Psoas muscle (tissue), 8 donors: Measurements from ENCODE around the gene NR2F2. TPM values are rescaled to one million over a fixed set of nuclear protein-coding genes. Genes with fewer than 3 reads are reported as not detected.

Experiments used
- ATAC-seq, 4 donors: fragments of 200-7000 bp; cut with Tn5 transposase; one replicate each; pipeline ENCODE4 v1.9.1; 2020; ENCODE audit warnings: moderate library complexity in 3 of 4, mild to moderate bottlenecking in 2 of 4
- DNase-seq, 2 donors: peaks; one replicate each; pipeline ENCODE4 v3.0.0-alpha.2; 2020
- H3K27ac ChIP-seq: fragments of 200-600 bp; one replicate; pipeline ENCODE4 v1.8.0; 2022
- H3K27me3 ChIP-seq, 3 donors: fragments of 200-600 bp in 1 of 3; one replicate each; pipeline versions ENCODE4 v1.6.1 to v1.8.0; 2013 to 2022; ENCODE audit warnings: low read length in 2 of 3, mild to moderate bottlenecking in 2 of 3, moderate library complexity in 1 of 3; ENCODE audit not compliant: insufficient read depth in 3 of 3
- H3K36me3 ChIP-seq, 2 donors: fragments of 200-600 bp in 1 of 2; one replicate each; pipeline versions ENCODE4 v1.6.1 to v1.8.0; 2013 to 2022; ENCODE audit warnings: low read depth in 1 of 2, mild to moderate bottlenecking in 1 of 2, moderate library complexity in 1 of 2; ENCODE audit not compliant: insufficient read depth in 1 of 2
- H3K4me1 ChIP-seq: fragments of 200-600 bp; one replicate; pipeline ENCODE4 v1.8.0; 2022
- H3K4me3 ChIP-seq: fragments of 200-600 bp; one replicate; pipeline ENCODE4 v1.8.0; 2022; ENCODE audit warnings: mild to moderate bottlenecking
- H3K9me3 ChIP-seq: fragments of 200-600 bp; one replicate; pipeline ENCODE4 v1.8.0; 2022
- WGBS, 3 donors: extraction: QIAGEN DNeasy Blood & Tissue Kit; methylation state at CpG; one replicate each; pipeline versions ENCODE4 v1.1.6 to v1.1.7; 2013; 5-methylcytosine and 5-hydroxymethylcytosine counted together
- intact Hi-C, 2 donors: fragments of 100-400 bp; cut with DNase I; formaldehyde crosslinking; loops; one replicate each; pipeline versions ENCODE4 v1.11.0 to v1.14.2; 2022
- polyA plus RNA-seq, 3 donors: library from polyadenylated mRNA; stranded (reverse); fragments of 200-250 nt; gene quantifications; one replicate each; pipeline ENCODE4 v1.2.3, GENCODE V29; 2013
- total RNA-seq, 4 donors: library from RNA; stranded (reverse); fragmentation: NEBNext Ultra II Directional in 2 of 4; extraction: Animal tissue kit (Norgen Biotek cat#: 25700) in 2 of 4; gene quantifications; one replicate each; pipeline versions ENCODE4 v1.2.1 to v1.2.4, GENCODE V29; 2021 to 2023
- TF ChIP-seq, protein P1 (sequence below): fragments of 200-600 bp; IDR thresholded peaks from one replicate; pipeline ENCODE4 v1.8.0; 2022; ENCODE audit warnings: antibody characterized with exemption
- donor health status: healthy with polysubstance abuse.
- donor health status: DM: no; HTN: no; CAD: no; lungs with moderate emphysema.
- donor health status: Bipolar disorder and iron deficiency.
- donor health status: healthy.
- donor health status: DM: yes; HTN: yes; CAD: no.
- donor health status: DM: no; HTN: no; CAD: no.
- donor health status: DM: no; HTN: no; CAD: no.
- donor health status: DM: yes; HTN: yes; CAD: no.

The NR2F2 gene
- total and polyA plus RNA-seq, 7 donors = 10.3 to 20.1 (median 14.7) TPM

DNA sequence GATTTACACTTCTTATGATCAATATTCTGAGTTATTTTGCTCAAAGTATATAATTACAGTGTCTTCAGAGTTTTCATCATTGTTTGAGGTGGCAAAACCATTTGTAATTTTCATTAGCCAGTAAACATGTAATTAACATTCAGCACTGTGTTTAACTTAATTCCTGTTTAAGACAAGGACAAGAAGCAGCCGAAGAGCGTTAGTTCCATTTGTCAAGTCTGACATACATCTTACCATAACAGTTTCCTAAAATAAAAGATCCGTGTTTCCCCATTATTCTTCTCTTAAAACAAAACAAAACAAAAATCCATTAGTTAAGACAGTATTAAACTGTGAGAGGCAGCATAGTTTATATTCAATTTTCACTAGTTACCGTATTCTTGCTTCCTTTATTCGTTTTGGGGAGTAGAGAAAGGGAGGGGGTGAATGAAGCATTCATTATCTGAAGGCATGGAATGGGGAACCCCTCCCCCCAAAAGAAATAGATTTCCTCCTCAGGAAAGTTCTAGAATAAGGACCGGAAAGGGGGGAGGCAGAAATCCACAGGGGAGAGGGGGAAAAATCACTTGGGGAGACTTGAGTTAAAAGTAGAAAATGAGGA is 5.5 kb upstream of the NR2F2 start:
- DNase-seq = no peak
- no peaks in the 10 kb centered on the region for H3K9me3 ChIP-seq
- ATAC-seq = no peak
- peaks cover 0 to 66% (median 24%) of the 10 kb centered on the region in 3 donors for H3K27me3 ChIP-seq
- H3K4me3 ChIP-seq = peak overlapping the region; percentile 92
- WGBS, 3 donors = 59 to 72% (median 71%) methylated on average over 6 of the region's 6 CpGs
- intact Hi-C loops = loop anchor here (10.0 kb wide), 3 partner anchors 270 to 1430 kb away; no protein-coding TSS in a partner anchor
- peak overlapping the region; percentile 77 for H3K27ac ChIP-seq
- TF ChIP-seq, protein P1, sequence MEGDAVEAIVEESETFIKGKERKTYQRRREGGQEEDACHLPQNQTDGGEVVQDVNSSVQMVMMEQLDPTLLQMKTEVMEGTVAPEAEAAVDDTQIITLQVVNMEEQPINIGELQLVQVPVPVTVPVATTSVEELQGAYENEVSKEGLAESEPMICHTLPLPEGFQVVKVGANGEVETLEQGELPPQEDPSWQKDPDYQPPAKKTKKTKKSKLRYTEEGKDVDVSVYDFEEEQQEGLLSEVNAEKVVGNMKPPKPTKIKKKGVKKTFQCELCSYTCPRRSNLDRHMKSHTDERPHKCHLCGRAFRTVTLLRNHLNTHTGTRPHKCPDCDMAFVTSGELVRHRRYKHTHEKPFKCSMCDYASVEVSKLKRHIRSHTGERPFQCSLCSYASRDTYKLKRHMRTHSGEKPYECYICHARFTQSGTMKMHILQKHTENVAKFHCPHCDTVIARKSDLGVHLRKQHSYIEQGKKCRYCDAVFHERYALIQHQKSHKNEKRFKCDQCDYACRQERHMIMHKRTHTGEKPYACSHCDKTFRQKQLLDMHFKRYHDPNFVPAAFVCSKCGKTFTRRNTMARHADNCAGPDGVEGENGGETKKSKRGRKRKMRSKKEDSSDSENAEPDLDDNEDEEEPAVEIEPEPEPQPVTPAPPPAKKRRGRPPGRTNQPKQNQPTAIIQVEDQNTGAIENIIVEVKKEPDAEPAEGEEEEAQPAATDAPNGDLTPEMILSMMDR = no peak
- H3K36me3 ChIP-seq = no peaks in the 10 kb centered on the region
- H3K4me1 ChIP-seq = peaks cover 4% of the 10 kb centered on the region

DNA sequence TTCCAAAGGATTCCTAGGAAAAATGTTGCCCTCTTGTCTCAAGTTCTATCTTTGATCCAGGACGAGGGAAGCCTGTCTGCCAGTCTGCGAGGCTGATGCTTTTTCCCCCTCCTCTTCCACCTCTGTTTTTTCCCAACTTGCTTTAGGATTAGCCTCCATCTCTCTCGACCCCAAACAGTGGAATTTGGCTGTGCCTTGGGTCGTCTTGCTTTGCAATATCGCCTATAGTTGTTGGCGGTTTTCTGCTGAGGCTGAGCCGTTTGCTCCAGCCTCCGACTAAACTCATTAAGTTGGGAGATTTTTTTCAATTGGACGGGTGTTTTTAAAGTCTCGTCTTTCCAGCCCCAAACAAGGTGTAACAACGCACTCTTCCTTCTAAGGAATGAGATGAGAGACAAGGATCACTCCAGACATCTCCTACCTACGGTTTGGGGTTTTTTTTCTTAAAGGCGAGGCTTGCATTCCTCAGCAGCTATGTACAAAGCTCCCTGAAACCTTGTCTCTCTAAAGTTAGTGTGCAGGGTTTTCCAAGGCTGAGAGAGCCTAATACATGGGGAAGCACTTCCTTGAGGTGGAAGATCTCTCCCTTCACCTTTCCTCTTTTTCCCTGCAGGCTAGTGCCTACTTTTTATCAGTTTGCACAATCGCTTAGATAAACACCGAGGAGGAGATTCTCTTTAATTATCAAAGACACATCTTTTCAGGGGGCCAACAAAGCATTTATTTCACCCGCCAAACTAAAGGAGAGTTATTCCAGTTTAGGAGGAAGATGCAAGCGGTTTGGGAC is 4.8 kb upstream of the NR2F2 start:
- TF ChIP-seq, protein P1 = no peak
- DNase-seq = no peak
- no peaks in the 10 kb centered on the region for H3K9me3 ChIP-seq
- peak overlapping the region; percentile 92 for H3K4me3 ChIP-seq
- no peaks in the 10 kb centered on the region for H3K36me3 ChIP-seq
- ATAC-seq = no peak
- H3K4me1 ChIP-seq = peaks cover 4% of the 10 kb centered on the region
- intact Hi-C loops = loop anchor here (10.0 kb wide), 3 partner anchors 271 to 1429 kb away; no protein-coding TSS in a partner anchor
- H3K27me3 ChIP-seq = peaks cover 0 to 61% (median 21%) of the 10 kb centered on the region in 3 donors
- WGBS, 3 donors = 43 to 62% (median 59%) methylated on average over 17 of the region's 17 CpGs
- H3K27ac ChIP-seq = peak overlapping the region; percentile 77

DNA sequence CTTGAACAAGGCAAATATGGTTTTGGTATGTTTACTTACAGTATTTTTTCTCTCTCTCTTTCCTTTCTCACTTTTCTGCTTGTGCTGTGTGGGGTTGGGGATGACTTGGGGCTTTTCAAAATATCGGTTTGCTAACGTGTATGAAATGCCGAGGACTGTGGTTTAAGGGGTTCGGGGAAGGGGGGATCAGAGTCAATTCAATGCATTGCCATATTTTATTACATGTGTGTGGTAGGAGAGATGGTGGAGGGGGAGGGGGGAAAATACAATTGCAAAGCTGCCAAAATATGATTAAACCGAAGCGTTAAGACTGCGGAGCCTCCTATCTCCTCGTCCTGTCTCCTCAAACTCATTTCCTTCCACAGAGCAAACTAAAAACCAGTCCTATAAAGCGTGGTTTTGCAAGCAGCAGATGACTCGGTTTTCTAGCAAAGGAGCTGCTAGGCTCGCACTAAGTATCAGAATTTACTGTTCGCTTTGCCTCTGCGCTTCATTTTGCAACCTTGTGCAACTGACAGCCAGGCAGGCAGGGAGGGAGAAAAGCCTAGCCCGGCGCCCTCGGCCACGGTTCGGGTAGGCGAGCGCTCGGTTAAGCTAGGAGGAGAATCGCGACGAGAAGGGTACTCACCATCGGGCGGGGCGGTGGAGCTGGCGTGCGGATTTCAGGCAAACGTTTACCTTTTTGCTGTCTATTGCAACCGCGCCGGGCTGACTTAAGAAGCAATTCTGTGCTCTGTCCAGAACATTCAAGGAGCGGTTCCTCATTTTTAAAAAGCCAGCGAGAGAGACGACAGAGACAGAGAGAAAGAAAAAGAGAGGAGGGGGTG is 4.0 kb upstream of the NR2F2 start:
- DNase-seq (peak; percentile 62 to 63), ATAC-seq (peak in 2 of 4 donors; percentile 13 to 23)
- 4 to 6% (median 4%) methylated on average over 36 of the region's 36 CpGs for WGBS, 3 donors
- H3K9me3 ChIP-seq = no peaks in the 10 kb centered on the region
- TF ChIP-seq, protein P1 = no peak
- intact Hi-C loops = loop anchor here (10.0 kb wide), 3 partner anchors 272 to 1428 kb away; no protein-coding TSS in a partner anchor
- peaks cover 4% of the 10 kb centered on the region for H3K4me1 ChIP-seq
- peaks cover 0 to 54% (median 17%) of the 10 kb centered on the region in 3 donors for H3K27me3 ChIP-seq
- H3K36me3 ChIP-seq = no peaks in the 10 kb centered on the region
- peak overlapping the region; percentile 92 for H3K4me3 ChIP-seq
- H3K27ac ChIP-seq = peak overlapping the region; percentile 77

DNA sequence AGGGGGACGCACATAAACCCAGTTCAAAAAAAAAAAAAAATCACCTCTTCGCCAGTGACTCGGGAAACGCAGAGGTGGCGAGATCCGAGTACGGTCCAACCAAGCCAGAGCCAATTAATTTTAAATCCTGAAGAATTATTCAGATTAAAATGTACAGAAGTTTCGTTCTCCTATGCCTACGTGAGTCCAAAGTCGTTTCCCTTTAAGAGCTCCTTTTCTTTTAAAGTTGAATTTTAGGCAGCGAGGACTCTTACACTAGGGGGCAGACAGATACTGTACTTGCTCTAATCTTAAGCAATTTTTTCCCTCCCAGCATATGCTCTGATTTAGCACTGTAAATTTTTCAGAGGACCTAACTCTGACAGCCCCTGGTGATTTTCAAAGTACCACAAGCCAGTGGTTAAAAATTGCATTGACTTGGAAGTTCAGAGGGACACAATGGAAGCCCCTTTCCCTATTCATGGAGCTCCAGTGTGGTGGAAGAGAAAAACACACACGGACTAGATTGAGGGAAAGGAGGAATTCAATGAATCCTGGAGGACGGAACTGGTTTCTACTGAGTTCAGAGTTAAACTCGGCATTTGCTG is 3.3 kb upstream of the NR2F2 start:
- H3K27me3 ChIP-seq = peaks cover 0 to 47% (median 10%) of the 10 kb centered on the region in 3 donors
- no peaks in the 10 kb centered on the region for H3K36me3 ChIP-seq
- peaks cover 4% of the 10 kb centered on the region for H3K4me1 ChIP-seq
- peak overlapping the region; percentile 77 for H3K27ac ChIP-seq
- 9 to 16% (median 9%) methylated on average over 14 of the region's 14 CpGs for WGBS, 3 donors
- peak in 3 of 4 donors; percentile 30 to 52 (median 34) for ATAC-seq
- peak overlapping the region; percentile 92 for H3K4me3 ChIP-seq
- H3K9me3 ChIP-seq = no peaks in the 10 kb centered on the region
- DNase-seq = no peak
- intact Hi-C loops = loop anchor here (10.0 kb wide), 3 partner anchors 272 to 1428 kb away; no protein-coding TSS in a partner anchor
- TF ChIP-seq, protein P1 = peak; percentile 70
